GM18520 (cell line): Measurements from ENCODE around the gene FRAS1.
"Not testable (repeated sequence)": the region's sequence is repeated elsewhere in the genome, so short reads cannot be mapped to it uniquely, and the experiment has no call there.

Experiments
- ATAC-seq: cut with Tn5 transposase; IDR thresholded peaks from one replicate; pipeline ENCODE4 v1.9.1; 2021; ENCODE audit not compliant: unreplicated experiment

Gene FRAS1

DNA sequence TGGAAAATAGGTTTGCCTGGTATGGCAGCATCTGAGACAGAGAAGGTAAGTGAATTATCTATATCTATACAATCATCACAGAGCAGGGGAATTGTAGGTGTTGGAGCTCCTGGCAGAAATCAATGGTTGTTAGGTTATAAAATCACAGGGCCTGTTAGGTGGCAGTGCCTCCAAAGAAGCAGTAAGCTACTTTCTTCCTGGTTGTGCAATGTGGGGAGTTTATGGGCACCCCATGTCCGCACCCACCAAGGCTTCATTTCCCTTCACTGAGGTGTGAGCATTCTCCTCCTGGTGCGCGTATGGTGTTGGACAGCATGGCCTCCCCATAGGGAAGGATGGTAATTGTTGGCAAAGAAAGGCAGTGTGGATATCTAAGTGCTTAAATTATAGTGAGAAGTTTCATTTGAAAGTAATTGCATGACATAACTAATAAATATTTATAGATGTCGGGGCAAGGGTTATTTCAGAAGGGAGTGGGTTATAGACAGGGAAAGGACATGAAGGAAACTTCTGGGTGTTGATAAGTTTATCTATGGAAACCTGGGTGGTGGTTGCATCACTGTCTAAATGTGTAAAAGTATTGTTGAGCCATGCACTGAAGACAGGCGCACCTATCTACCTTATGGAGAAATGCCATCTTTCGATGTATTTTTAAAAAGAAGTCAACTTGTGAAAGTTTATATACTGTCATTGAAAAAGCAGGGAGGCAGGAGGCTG lies 153.7 kb downstream of the FRAS1 start:
- ATAC-seq: no peak

DNA sequence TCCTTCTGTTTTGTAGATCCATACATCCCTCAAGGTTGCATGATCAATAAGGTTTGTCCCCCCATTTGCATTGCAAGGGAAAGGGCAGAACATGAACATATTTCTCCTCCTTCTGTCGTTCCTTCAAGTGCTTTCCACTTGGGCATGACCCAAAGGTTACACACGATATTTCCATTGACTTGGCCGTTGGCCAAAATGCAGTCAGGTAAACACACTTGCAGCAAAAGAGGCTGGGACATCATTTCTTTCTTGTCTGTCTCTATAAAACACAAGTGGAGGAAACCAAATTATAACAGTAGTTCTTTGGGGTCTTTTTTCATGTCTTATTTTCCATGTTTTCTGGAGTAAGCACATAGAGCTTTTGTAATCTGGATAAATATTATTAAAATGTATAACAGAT lies 156.1 kb downstream of the FRAS1 start:
- ATAC-seq: no peak

- ATAC-seq: no peak
Measured at GRCh38 chr4:78214078-78214477, 157.0 kb downstream of the FRAS1 start.

DNA sequence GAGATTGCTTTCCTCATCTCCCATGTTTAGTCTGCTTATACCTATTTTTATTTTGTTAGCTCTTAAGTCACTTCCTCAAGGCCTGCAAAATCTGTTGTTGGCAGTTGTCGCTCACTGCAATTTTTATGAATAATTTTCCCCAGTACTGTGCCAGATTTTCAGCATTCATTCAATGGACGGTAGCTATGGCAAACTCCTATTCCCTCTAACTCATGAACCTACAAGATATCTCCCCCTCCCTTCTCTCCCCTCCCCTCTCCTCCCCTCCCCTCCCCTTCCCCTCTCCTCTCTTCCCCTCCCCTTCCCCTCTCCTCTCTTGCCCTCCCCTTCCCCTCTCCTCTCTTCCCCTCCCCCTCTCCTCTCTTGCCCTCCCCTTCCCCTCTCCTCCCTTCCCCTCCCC lies 160.4 kb downstream of the FRAS1 start:
- ATAC-seq: no peak

GRCh38 chr4:78218260-78218659 lies 161.1 kb downstream of the FRAS1 start:
- ATAC-seq: no peak

DNA sequence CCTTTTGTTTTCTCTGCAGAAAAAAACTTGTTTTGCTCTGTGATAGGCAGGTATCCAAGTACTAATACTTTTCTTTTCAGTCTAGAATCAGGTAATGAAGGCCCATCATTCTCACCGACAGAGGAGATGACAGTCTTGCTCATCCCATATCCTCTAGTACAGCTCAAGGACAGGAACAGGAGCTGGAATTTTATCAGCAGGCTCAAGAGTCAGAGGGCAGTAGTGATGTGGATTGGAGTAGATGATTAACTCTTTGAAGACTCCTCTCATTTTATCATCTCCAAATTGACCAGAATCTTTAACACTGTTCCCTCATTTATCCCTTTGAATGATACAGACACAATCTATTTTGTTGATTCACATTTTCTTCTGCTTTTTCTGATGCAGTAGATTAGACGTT lies 162.7 kb downstream of the FRAS1 start:
- ATAC-seq: no peak

DNA sequence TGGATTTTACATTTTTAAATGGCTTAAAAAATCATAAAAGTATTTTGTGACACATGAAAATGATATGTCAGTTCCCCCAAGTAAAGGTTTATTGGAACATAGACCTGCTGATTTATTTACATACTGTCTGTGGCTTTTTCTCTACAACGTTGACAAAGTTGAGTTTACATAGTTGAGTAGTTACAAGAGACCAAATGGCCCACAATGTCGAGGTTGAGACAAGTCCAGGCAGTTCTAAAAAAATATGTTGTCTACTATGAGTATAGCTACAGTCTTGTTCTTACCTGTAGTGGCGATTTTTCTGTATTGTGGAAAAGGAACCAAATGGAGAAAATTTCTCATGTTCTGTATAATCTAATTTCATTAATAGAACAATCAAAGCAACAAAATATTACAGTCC lies 163.2 kb downstream of the FRAS1 start:
- no peak for ATAC-seq

- no peak for ATAC-seq
Measured at GRCh38 chr4:78222575-78223186, 165.6 kb downstream of the FRAS1 start.

GRCh38 chr4:78225236-78225635 lies 168.1 kb downstream of the FRAS1 start:
- ATAC-seq: no peak

- no peak for ATAC-seq
Measured at GRCh38 chr4:78226279-78226678, 169.2 kb downstream of the FRAS1 start.

DNA sequence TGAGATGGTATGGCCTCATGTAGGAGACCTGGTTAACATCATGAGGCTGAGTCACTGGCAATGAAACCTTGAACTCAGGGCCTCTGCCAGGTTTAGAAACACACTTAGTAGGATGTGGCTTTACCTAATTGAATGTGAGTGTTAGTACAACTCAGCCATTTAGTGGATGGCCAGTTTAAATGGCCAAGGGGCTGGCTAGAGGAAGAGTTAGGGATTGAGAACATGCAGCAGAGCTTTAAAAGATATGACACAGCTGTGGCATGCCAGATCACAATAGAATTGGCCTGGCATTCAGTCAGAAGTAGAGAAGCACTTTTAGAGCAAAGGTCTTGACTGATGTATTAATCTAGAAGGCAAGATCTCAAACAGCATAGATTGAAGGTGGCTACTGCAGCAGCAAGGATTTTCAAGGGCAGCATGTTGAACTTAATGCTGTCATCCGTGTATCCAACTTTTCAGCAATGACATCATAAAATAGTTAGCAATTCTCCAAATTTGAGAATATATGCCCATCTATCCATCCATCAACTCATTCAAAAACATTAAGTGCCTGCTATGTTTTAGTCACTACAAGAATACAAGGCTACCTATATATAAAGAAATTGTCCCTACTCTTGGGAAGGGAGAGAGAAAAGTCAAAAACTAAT lies 170.4 kb downstream of the FRAS1 start:
- no peak for ATAC-seq

GRCh38 chr4:78235800-78236199 lies 178.7 kb downstream of the FRAS1 start:
- ATAC-seq: no peak

DNA sequence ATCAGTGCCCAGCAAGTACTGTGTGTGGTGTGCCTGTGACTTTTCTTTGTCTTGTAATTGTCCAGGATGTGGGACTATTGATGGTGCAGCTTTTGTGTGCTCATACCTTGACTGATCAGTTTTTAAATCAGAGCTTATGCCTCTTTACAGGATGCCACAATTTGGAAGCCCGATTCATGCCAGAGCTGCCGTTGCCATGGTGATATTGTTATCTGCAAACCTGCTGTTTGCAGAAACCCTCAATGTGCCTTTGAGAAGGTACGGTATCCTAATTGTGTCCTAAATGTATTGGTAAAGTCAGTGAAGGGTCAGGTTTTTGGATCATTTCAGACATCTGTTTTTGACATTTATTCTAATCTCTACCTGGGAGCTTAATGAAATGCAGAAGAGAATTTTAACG lies 180.2 kb downstream of the FRAS1 start:
- ATAC-seq: no peak

- no peak for ATAC-seq
Measured at GRCh38 chr4:78242071-78242470, 184.9 kb downstream of the FRAS1 start.

- no peak for ATAC-seq
Measured at GRCh38 chr4:78244705-78245485, 187.8 kb downstream of the FRAS1 start.

- ATAC-seq: no peak
Measured at GRCh38 chr4:78247536-78248285, 190.6 kb downstream of the FRAS1 start.

GRCh38 chr4:78250500-78250899 lies 193.4 kb downstream of the FRAS1 start:
- ATAC-seq: no peak

GRCh38 chr4:78252773-78253172 lies 195.7 kb downstream of the FRAS1 start:
- not testable (repeated sequence) for ATAC-seq

DNA sequence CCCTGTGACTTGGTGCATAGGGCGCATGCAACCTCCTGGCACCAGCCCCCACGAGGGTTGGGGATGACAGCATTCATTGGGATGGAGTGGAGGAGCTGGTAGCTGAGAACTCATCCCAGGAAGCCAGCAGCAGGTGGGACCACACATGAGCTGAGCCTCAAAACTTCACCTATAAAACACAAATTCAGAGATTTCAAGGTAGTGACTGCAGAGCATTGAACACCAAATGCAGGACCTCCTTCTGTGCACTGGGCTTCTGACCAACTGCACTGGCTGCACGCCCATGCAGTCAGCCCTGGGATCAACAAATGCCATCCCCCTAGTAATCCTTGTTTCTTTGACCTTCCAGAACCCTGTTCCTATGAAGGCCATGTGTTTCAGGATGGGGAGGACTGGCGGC lies 197.8 kb downstream of the FRAS1 start:
- ATAC-seq: no peak

GRCh38 chr4:78265006-78265405 lies 207.9 kb downstream of the FRAS1 start:
- no peak for ATAC-seq

DNA sequence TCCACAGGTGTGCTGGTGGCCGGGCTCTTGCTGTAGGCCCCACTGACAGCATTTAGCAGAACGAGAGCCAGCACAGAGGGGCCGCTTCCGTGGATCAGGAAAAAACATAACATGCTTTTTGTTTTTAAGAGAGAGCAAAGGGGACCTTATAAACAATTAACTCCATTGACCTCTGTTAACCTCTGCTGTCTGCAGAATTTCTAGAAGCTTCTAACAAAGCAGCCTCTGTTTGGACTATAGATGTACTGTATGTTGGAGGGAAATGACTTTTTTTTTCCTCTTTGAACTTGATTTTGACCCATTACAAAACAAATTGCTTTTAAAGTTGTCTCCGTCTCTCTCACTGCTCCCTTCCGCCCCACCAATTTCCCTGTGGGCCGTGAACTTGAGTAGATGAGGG lies 210.7 kb downstream of the FRAS1 start:
- ATAC-seq: no peak
